ENCODE results near the gene LIPF. TPM values are rescaled to one million over a fixed set of nuclear protein-coding genes. Genes with fewer than 3 reads are reported as not detected.

The LIPF gene
- total and polyA plus RNA-seq, 2 of the 4 experiments (the other 2 are of a cell fraction): not detected

DNA sequence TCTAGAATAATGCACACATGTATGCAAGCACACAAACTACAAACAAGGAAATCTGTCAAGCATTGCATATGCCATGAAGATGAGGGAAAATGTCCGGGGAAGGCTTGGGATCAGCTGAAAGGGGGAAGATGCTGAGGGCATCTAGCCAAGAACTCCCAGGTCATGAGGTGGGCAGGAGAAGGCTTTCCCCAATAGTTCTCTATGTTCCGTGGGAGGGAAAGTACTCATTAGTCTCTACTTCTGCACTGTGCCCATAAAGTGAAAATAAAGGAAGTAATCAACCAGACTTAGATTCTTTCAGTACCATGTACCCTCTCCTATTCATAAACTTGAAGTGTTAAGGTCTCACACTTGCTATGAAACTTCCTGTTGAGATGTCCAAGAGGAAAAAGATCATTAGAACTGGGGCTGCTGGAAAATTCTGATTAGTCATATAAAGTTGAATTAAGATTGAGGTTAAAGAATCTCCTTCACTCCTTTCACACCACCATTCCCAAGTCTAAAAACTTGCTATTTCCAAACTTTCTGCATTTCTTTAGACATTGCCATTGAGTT is 17.1 kb upstream of the LIPF start:
- Histone ChIP-seq H3K9me3 (ENCODE audit: control insufficient read depth, insufficient read depth, low read length) (no peaks in the 10 kb centered on the region), H3K14ac (replicated peaks; ENCODE audit: low read depth, low read length) (no peak overlapping the region), H3K27me3 (ENCODE audit: control insufficient read depth, insufficient read depth, low read length) (no peaks in the 10 kb centered on the region), H2AFZ (replicated peaks; ENCODE audit: low read length, poor library complexity) (no peak overlapping the region), H2AK9ac (replicated peaks; ENCODE audit: low read depth, low read length, poor library complexity) (no peak overlapping the region), H3K4me1 (ENCODE audit: control insufficient read depth, insufficient read depth, low read length) (peaks cover 5% of the 10 kb centered on the region), H3K9ac (ENCODE audit: low read depth, low read length) (no peak overlapping the region), H3K56ac (ENCODE audit: extremely low read depth, insufficient read depth, low read length) (no peak overlapping the region), H2BK20ac (ENCODE audit: low read depth, low read length) (no peak overlapping the region), H3K4me3 (ENCODE audit: insufficient read depth, low read depth, low read length) (no peak overlapping the region), H2BK5ac (ENCODE audit: low read depth, low read length, poor library complexity, severe bottlenecking) (no peak overlapping the region), H4K91ac (ENCODE audit: insufficient read depth, low read depth, low read length) (no peak overlapping the region), H4K20me1 (ENCODE audit: insufficient read depth, low read length) (no peaks in the 10 kb centered on the region), H2AK5ac (ENCODE audit: low read depth, low read length) (no peak overlapping the region), H4K5ac (ENCODE audit: low read depth, low read length) (no peak overlapping the region), H3K4ac (ENCODE audit: low read depth, low read length) (no peak overlapping the region), H3K4me2 (ENCODE audit: low read depth, low read length) (no peak overlapping the region), H2BK120ac (ENCODE audit: low read depth, low read length) (no peak overlapping the region), H3K79me1 (ENCODE audit: low read depth in 1 of 2, low read length in 2 of 2) (no peaks in the 10 kb centered on the region), H2BK15ac (ENCODE audit: low read depth, low read length) (no peak overlapping the region), H3K36me3 (ENCODE audit: control insufficient read depth, insufficient read depth, low read length) (no peaks in the 10 kb centered on the region), H4K8ac (ENCODE audit: low read depth in 2 of 2, low read length in 2 of 2) (no peak overlapping the region), H3K9me1 (ENCODE audit: insufficient read depth, low read length) (peaks cover 2% of the 10 kb centered on the region; the same call in 1 of the 2 replicates), H3K27ac (ENCODE audit: insufficient read depth, low read length) (no peak overlapping the region), H3K23ac (ENCODE audit: low read depth, low read length) (no peak overlapping the region; the same call in 1 of the 2 replicates), H3K18ac (ENCODE audit: low read depth, low read length) (no peak overlapping the region)
- dilution Hi-C loops (cut with HindIII; ENCODE audit: low sequenced_read_pairs, unreplicated experiment) (no loop called here), in situ Hi-C loops (cut with MboI; ENCODE audit: low sequenced_read_pairs) (no loop called here), intact Hi-C loops (cut with micrococcal nuclease) (no loop called here)
- no TSS peak for BruUV-seq (replicated peaks)
- TF ChIP-seq MAZ (IDR thresholded peaks at IDR 0.05; ENCODE audit: borderline replicate concordance, low read depth, low read length): no peak
- no peak for TF ChIP-seq SMC3 (IDR thresholded peaks at IDR 0.05; ENCODE audit: low read depth, low read length)
- TF ChIP-seq CTCF (conservative IDR thresholded peaks at IDR 0.05; ENCODE audit: low read depth, low read length): no peak
- CTCF ChIA-PET: interaction anchor here (0.6 to 0.7 kb wide), 2 partner anchors 14 to 234 kb away, joined by 3 to 4 read pairs; no protein-coding TSS in a partner anchor
- no peak for DNase-seq
- ATAC-seq (ENCODE audit: low read depth): no peak
- no CpG with 5 or more reads among the region's 2 CpGs for WGBS, 2 experiments (ENCODE audit: extremely low coverage in 2 of 2, insufficient read length in 1 of 2)
- POLR2A ChIA-PET (ENCODE audit: unreplicated experiment): no interaction called here
